K562 (cell line): ENCODE data around the gene PAQR7. TPM values are rescaled to one million over a fixed set of nuclear protein-coding genes. Genes with fewer than 3 reads are reported as not detected.

ENCODE experiments used
- ATAC-seq: fragments of 200-7000 bp; cut with Tn5 transposase; 3 replicates; pipeline ENCODE4 v1.9.1; 2020; ENCODE audit warnings: moderate library complexity
- BruUV-seq: library from RNA; stranded (reverse); fragments of 400-500 nt; replicated peaks from 2 replicates; lab custom pipeline; 2021; lab: Mats Ljungman, UMichigan
- CTCF ChIA-PET: fragments of 300-600 bp; formaldehyde crosslinking; extraction: SDS; loops from one replicate; lab custom pipeline; 2021; ENCODE audit warnings: low intra/inter-chr PET ratio; lab: Yijun Ruan, JAX
- POLR2A ChIA-PET: fragments of 300-600, 350-650 bp; sonication (Branson Sonifier 250); formaldehyde crosslinking; extraction: SDS; loops from one replicate; lab custom pipeline; 2021; ENCODE audit warnings: antibody characterized with exemption, inconsistent platforms; lab: Yijun Ruan, JAX
- DNase-seq, 4 experiments: peaks; one replicate each; pipeline versions ENCODE4 v3.0.0 to v3.0.0-alpha.2; 2011 to 2018; ENCODE audit warnings: low spot score in 3 of 4, mixed read lengths in 3 of 4; ENCODE audit errors: extremely low read depth in 1 of 4
- FAIRE-seq: peaks from 2 replicates; lab custom pipeline; 2011; peaks lifted over from hg19 to GRCh38; lab: Jason Lieb, UNC
- H2AFZ ChIP-seq: 2 replicates; pipeline ENCODE4 v1.6.0; 2011; ENCODE audit warnings: low read depth, low read length, control low read depth, inconsistent platforms
- H3K27ac ChIP-seq: fragments of 200-600 bp; 3 replicates; pipeline ENCODE4 v1.8.0; 2011; ENCODE audit warnings: low read depth, mild to moderate bottlenecking, control low read depth, inconsistent platforms, low read length, moderate library complexity, mixed read lengths; ENCODE audit errors: extremely low read depth
- H3K27me3 ChIP-seq, 2 experiments: fragments of 300-600 bp in 1 of 2; 2 replicates in 1 of 2; 3 replicates in 1 of 2; pipeline versions ENCODE4 v1.6.0 to v1.8.0; 2011; ENCODE audit warnings: inconsistent platforms in 2 of 2, low read length in 2 of 2, mild to moderate bottlenecking in 1 of 2, mixed read lengths in 1 of 2, moderate library complexity in 1 of 2; ENCODE audit not compliant: control insufficient read depth in 2 of 2, insufficient read depth in 2 of 2
- H3K36me3 ChIP-seq: fragments of 300-600 bp; 3 replicates; pipeline ENCODE4 v1.8.0; 2011; ENCODE audit warnings: mild to moderate bottlenecking, low read length, inconsistent platforms; ENCODE audit not compliant: control insufficient read depth, insufficient read depth
- H3K4me1 ChIP-seq, 2 experiments: fragments of 200-600 bp in 1 of 2; replicated peaks in 1 of 2; 2 replicates in 1 of 2; 3 replicates in 1 of 2; pipeline versions ENCODE4 v1.5.1 to v1.8.0; 2011; ENCODE audit warnings: inconsistent platforms in 2 of 2, low read length in 2 of 2, mild to moderate bottlenecking in 1 of 2, mixed read lengths in 1 of 2, moderate library complexity in 1 of 2; ENCODE audit not compliant: control insufficient read depth in 2 of 2, insufficient read depth in 2 of 2
- H3K4me2 ChIP-seq: 2 replicates; pipeline ENCODE4 v1.6.1; 2011; ENCODE audit warnings: low read length, control low read depth, inconsistent platforms, mixed read lengths; ENCODE audit not compliant: insufficient read depth
- H3K4me3 ChIP-seq: fragments of 200-600 bp; sonication (generic), shearing (Covaris generic); 2 replicates; pipeline ENCODE4 v1.5.1; 2016; ENCODE audit warnings: control low read depth, inconsistent platforms
- H3K79me2 ChIP-seq: fragments of 200-600 bp; 3 replicates; pipeline ENCODE4 v1.8.0; 2011; ENCODE audit warnings: low read length, inconsistent platforms; ENCODE audit not compliant: control insufficient read depth, insufficient read depth
- H3K9ac ChIP-seq, 2 experiments: 2 replicates each; pipeline versions ENCODE4 v1.6.0 to v1.6.1; 2011; ENCODE audit warnings: low read depth in 2 of 2, low read length in 2 of 2, control low read depth in 1 of 2, inconsistent platforms in 1 of 2, mild to moderate bottlenecking in 1 of 2, mixed read lengths in 1 of 2; ENCODE audit not compliant: insufficient read depth in 1 of 2
- H3K9me1 ChIP-seq: one replicate; pipeline ENCODE4 v1.6.0; 2011; ENCODE audit warnings: inconsistent platforms, mild to moderate bottlenecking, low read length, moderate library complexity; ENCODE audit not compliant: control insufficient read depth, insufficient read depth
- H3K9me3 ChIP-seq: replicated peaks from 2 replicates; pipeline ENCODE4 v1.5.1; 2011; ENCODE audit warnings: low read depth, low read length, inconsistent platforms; ENCODE audit not compliant: control insufficient read depth, insufficient read depth
- H4K20me1 ChIP-seq: replicated peaks from 2 replicates; pipeline ENCODE4 v1.6.1; 2011; ENCODE audit warnings: low read length, inconsistent platforms, mixed read lengths; ENCODE audit not compliant: control insufficient read depth, insufficient read depth
- BACH1 ChIP-seq: fragments of 200-800 bp; sonication (Bioruptor generic); IDR thresholded peaks from 2 replicates; pipeline ENCODE4 v1.6.1; 2016; ENCODE audit warnings: missing genetic modification characterization, missing compliant biosample characterization
- BRCA1 ChIP-seq, 2 experiments: fragments of 450-650 bp in 1 of 2; sonication (generic) in 1 of 2; formaldehyde crosslinking in 1 of 2; IDR thresholded peaks; 2 replicates each; pipeline versions ENCODE4 v1.5.0 to v1.6.1; 2017 to 2020; ENCODE audit warnings: mild to moderate bottlenecking in 1 of 2, missing genetic modification reagents in 1 of 2
- CBX5 ChIP-seq: IDR thresholded peaks from 2 replicates; pipeline ENCODE4 v1.6.1; 2014; ENCODE audit warnings: low read depth, borderline replicate concordance
- CBX8 ChIP-seq: fragments of 200-600 bp; sonication (generic); IDR thresholded peaks from 2 replicates; pipeline ENCODE4 v1.6.1; 2012; ENCODE audit warnings: borderline replicate concordance, mixed run types, low read depth, mild to moderate bottlenecking, moderate library complexity, mixed read lengths, low read length, control low read depth, inconsistent platforms; ENCODE audit not compliant: poor library complexity, severe bottlenecking; ENCODE audit errors: extremely low read depth
- EHMT2 ChIP-seq: fragments of 450-650 bp; IDR thresholded peaks from 2 replicates; pipeline ENCODE4 v1.6.1; 2018; ENCODE audit warnings: antibody characterized with exemption
- ERF ChIP-seq: fragments of 450-650 bp; formaldehyde crosslinking; IDR thresholded peaks from 2 replicates; pipeline ENCODE4 v1.4.0; 2020; ENCODE audit warnings: mild to moderate bottlenecking, mixed read lengths
- FUS ChIP-seq: fragments of 200-400 bp; formaldehyde crosslinking; optimal IDR thresholded peaks from 2 replicates; pipeline ENCODE3; 2017; ENCODE audit warnings: low read depth, low read length
- GTF2F1 ChIP-seq: IDR thresholded peaks from 2 replicates; pipeline ENCODE4 v1.6.1; 2011; ENCODE audit warnings: low read depth, low read length, improper control_type of control experiment
- IFI16 ChIP-seq: fragments of 250-450 bp; sonication (Bioruptor Pico); IDR thresholded peaks from 2 replicates; pipeline ENCODE4 v2.1.2; 2022; ENCODE audit warnings: mild to moderate bottlenecking, inconsistent platforms
- KLF6 ChIP-seq: fragments of 250-450 bp; sonication (Bioruptor Pico); IDR thresholded peaks from 2 replicates; pipeline ENCODE4 v1.4.0; 2020; ENCODE audit warnings: mild to moderate bottlenecking, moderate library complexity, borderline replicate concordance
- MCM2 ChIP-seq: fragments of 450-650 bp; IDR thresholded peaks from 2 replicates; pipeline ENCODE4 v1.6.1; 2017; ENCODE audit warnings: low read depth, mild to moderate bottlenecking
- MCM5 ChIP-seq: fragments of 450-650 bp; IDR thresholded peaks from 2 replicates; pipeline ENCODE4 v1.6.1; 2016; ENCODE audit warnings: low read depth
- THAP12 ChIP-seq: fragments of 250-450 bp; sonication (Bioruptor Pico); IDR thresholded peaks from 2 replicates; pipeline ENCODE4 v1.9.0; 2021; ENCODE audit warnings: mild to moderate bottlenecking, inconsistent platforms
- VEZF1 ChIP-seq: fragments of 200-800 bp; sonication (Bioruptor generic); IDR thresholded peaks from 2 replicates; pipeline ENCODE4 v1.6.1; 2017; ENCODE audit warnings: missing genetic modification characterization, missing compliant biosample characterization
- ZBTB11 ChIP-seq, 3 experiments: fragments of 200-800 bp in 1 of 3; fragments of 250-450 bp in 1 of 3; fragments of 450-650 bp in 1 of 3; sonication (Bioruptor Pico) in 1 of 3; sonication (Bioruptor generic) in 1 of 3; formaldehyde crosslinking in 1 of 3; IDR thresholded peaks; 2 replicates each; pipeline versions ENCODE4 v1.6.1 to v1.8.0; 2016 to 2022; ENCODE audit warnings: mild to moderate bottlenecking in 2 of 3, missing genetic modification characterization in 2 of 3, missing compliant biosample characterization in 1 of 3, moderate library complexity in 1 of 3
- ZNF324 ChIP-seq: fragments of 250-450 bp; sonication (Bioruptor Pico); IDR thresholded peaks from 2 replicates; pipeline ENCODE4 v1.4.0; 2020; ENCODE audit warnings: mild to moderate bottlenecking
- WGBS: fragments of 100-300 bp; shearing (Covaris generic); methylation state at CpG from one replicate; pipeline ENCODE4 v1.1.6; 2016; ENCODE audit warnings: low coverage, mixed read lengths; ENCODE audit not compliant: insufficient coverage; ENCODE audit errors: missing lambda C conversion rate; 5-methylcytosine and 5-hydroxymethylcytosine counted together
- in situ Hi-C: fragments of 300-500 bp; cut with MboI; formaldehyde crosslinking; loops from 4 replicates; pipeline ENCODE4 v1.15.0; 2018; ENCODE audit warnings: inconsistent platforms, mixed read lengths
- intact Hi-C: fragments of 100-400 bp; cut with micrococcal nuclease; formaldehyde crosslinking; loops from 2 replicates; pipeline ENCODE4 v1.14.2; 2022
- polyA plus RNA-seq, 8 experiments: library from polyadenylated mRNA; depleted of rRNA in 4 of 8; stranded (reverse) in 5 of 8; unstranded in 3 of 8; fragments of >200 nt; fragmentation: Nextera tagmentation in 2 of 8; fragmentation: Illumina TruSeq in 1 of 8; extraction: Ambion mirVana in 2 of 8; extraction: Trizol in 1 of 8; gene quantifications; 2 replicates each; pipeline versions ENCODE4 v1.2.1 to v1.2.3, GENCODE V29; 2011 to 2014; ENCODE audit warnings: inconsistent platforms in 1 of 8, missing spikeins in 1 of 8
- total RNA-seq, 7 experiments: library from RNA; depleted of rRNA in 6 of 7; stranded (reverse); fragments of >200 nt in 6 of 7; fragmentation: Illumina TruSeq in 2 of 7; extraction: Trizol in 2 of 7; gene quantifications; 2 replicates each; pipeline versions ENCODE4 v1.2.1 to v1.2.3, GENCODE V29; 2011 to 2021; ENCODE audit warnings: low replicate concordance in 1 of 7

Gene PAQR7
- total and polyA plus RNA-seq, 9 of the 15 experiments (the other 6 are each of a cell fraction or from before 2014, with no cell fraction given) = 1.1 to 5.2 (median 2.6) TPM

DNA sequence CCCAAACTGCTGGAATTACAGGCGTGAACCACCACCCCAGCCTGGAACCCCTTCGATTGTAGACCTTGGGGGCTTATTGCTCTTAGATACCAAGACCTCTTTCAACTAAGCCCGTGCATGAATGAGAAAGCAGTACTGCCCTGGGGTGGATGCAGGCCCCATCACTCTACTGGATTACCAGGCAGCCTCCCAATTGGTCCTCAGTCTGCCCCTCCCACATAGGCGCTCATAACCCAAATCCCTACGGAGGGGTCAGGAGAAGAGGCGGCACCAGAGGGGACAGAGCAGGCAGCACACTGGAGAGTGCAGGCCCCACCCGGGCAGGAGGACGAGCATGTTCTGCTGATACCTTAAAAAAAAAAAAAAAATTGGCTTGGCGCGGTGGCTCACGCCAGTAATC lies 43.1 kb upstream of the PAQR7 start:
- no TSS peak for BruUV-seq
- Histone ChIP-seq H3K36me3 (no peaks in the 10 kb centered on the region), H2AFZ (no peak overlapping the region), H3K9me1 (no peaks in the 10 kb centered on the region), H3K9ac (peak overlapping the region in 1 of 2 experiments; percentile 10; a peak in 1 of 4 replicates), H4K20me1 (no peaks in the 10 kb centered on the region), H3K4me3 (no peak overlapping the region), H3K79me2 (no peaks in the 10 kb centered on the region), H3K4me2 (no peak overlapping the region), H3K27ac (no peak overlapping the region), H3K4me1 (peaks cover 19 to 29% of the 10 kb centered on the region in 2 experiments), H3K9me3 (no peaks in the 10 kb centered on the region), H3K27me3 (no peaks in the 10 kb centered on the region)
- no peak for DNase-seq
- ChIA-PET CTCF (no interaction called here), POLR2A (interaction anchor here (0.6 to 2.3 kb wide), 6 partner anchors 10 to 160 kb away, joined by 3 to 13 read pairs (median 4); partner anchors contain the start of gene STMN1)
- FAIRE-seq = no peak
- in situ Hi-C loops (no loop called here), intact Hi-C loops (no loop called here)
- 81% methylated on average over 11 of the region's 11 CpGs for WGBS
- no peak for ATAC-seq
- TF ChIP-seq FUS (no peak), CBX5 (no peak), CBX8 (no peak), ERF (CRISPR knock-in tag) (no peak), MCM2 (no peak), BACH1 (tag) (no peak), MCM5 (no peak), BRCA1 (IDR thresholded peaks at IDR 0.05) (no peak), BRCA1 (CRISPR knock-in tag; IDR thresholded peaks at IDR 0.05) (no peak), GTF2F1 (no peak), KLF6 (no peak), ZBTB11 (CRISPR knock-in tag; IDR thresholded peaks at IDR 0.05) (no peak), VEZF1 (CRISPR knock-in tag) (no peak), EHMT2 (no peak), ZNF324 (no peak), IFI16 (no peak), THAP12 (CRISPR knock-in tag) (no peak)
